T follicular helper cell (primary cell): ENCODE data around the gene PEF1.
"Not testable (repeated sequence)": the region's sequence is repeated elsewhere in the genome, so short reads cannot be mapped to it uniquely, and the experiment has no call there.

ENCODE experiments used
- DNase-seq: peaks from one replicate; pipeline ENCODE4 v3.0.0-alpha.2; 2020; ENCODE audit warnings: low read depth

PEF1 gene

GRCh38 chr1:31609514-31610118, 35.1 kb downstream of the PEF1 start:
- no peak for DNase-seq

GRCh38 chr1:31607360-31607759, 37.3 kb downstream of the PEF1 start:
- no peak for DNase-seq

- no peak for DNase-seq
Observed at GRCh38 chr1:31605908-31606427, 38.7 kb downstream of the PEF1 start.

GRCh38 chr1:31602081-31602480, 42.6 kb downstream of the PEF1 start:
- DNase-seq: no peak

GRCh38 chr1:31600641-31601040, 44.0 kb downstream of the PEF1 start:
- DNase-seq: no peak

GRCh38 chr1:31598980-31599379, 45.7 kb downstream of the PEF1 start:
- DNase-seq: no peak

GRCh38 chr1:31596737-31597097, 48.0 kb downstream of the PEF1 start:
- DNase-seq: no peak

- no peak for DNase-seq
Observed at GRCh38 chr1:31595836-31596736, 48.6 kb downstream of the PEF1 start.

- DNase-seq: peak; percentile 64
Observed at GRCh38 chr1:31593770-31594632, 50.7 kb downstream of the PEF1 start.

- DNase-seq: no peak
Observed at GRCh38 chr1:31593136-31593665, 51.5 kb downstream of the PEF1 start.

- no peak for DNase-seq
Observed at GRCh38 chr1:31592132-31592531, 52.5 kb downstream of the PEF1 start.

- no peak for DNase-seq
Observed at GRCh38 chr1:31591425-31592093, 53.1 kb downstream of the PEF1 start.

GRCh38 chr1:31588751-31589515, 55.7 kb downstream of the PEF1 start:
- DNase-seq: no peak

GRCh38 chr1:31587720-31588423, 56.8 kb downstream of the PEF1 start:
- peak; percentile 10 for DNase-seq

GRCh38 chr1:31587328-31587699, 57.4 kb downstream of the PEF1 start:
- not testable (repeated sequence) for DNase-seq

- DNase-seq: no peak
Observed at GRCh38 chr1:31586376-31587327, 58.0 kb downstream of the PEF1 start.

GRCh38 chr1:31585736-31586365, 58.8 kb downstream of the PEF1 start:
- no peak for DNase-seq
